GM18505 (cell line): Measurements from ENCODE around the gene GNPTAB.

ENCODE experiments used
- ATAC-seq: cut with Tn5 transposase; IDR thresholded peaks from one replicate; pipeline ENCODE4 v1.9.1; 2021; ENCODE audit not compliant: unreplicated experiment
- POLR2A ChIP-seq: IDR thresholded peaks from 4 replicates; pipeline ENCODE4 v1.6.1; 2011; ENCODE audit warnings: borderline replicate concordance; ENCODE audit not compliant: insufficient read depth, insufficient read length; ENCODE audit errors: extremely low read depth

The GNPTAB gene

GRCh38 chr12:101710288-101710687, 120.5 kb downstream of the GNPTAB start:
- ATAC-seq: no peak
- TF ChIP-seq POLR2A: no peak

GRCh38 chr12:101707131-101707782, 123.5 kb downstream of the GNPTAB start:
- TF ChIP-seq POLR2A: no peak
- ATAC-seq: no peak

GRCh38 chr12:101706403-101706802, 124.4 kb downstream of the GNPTAB start:
- no peak for ATAC-seq

GRCh38 chr12:101703487-101703886, 127.3 kb downstream of the GNPTAB start:
- no peak for ATAC-seq
- no peak for TF ChIP-seq POLR2A

More at GRCh38 chr12:101706403-101706802, 124.4 kb downstream of the GNPTAB start:
- TF ChIP-seq POLR2A: no peak

- TF ChIP-seq POLR2A: no peak
- no peak for ATAC-seq
Measured at GRCh38 chr12:101700299-101700820, 130.4 kb downstream of the GNPTAB start.

- no peak for TF ChIP-seq POLR2A
- no peak for ATAC-seq
Measured at GRCh38 chr12:101698800-101699347, 131.9 kb downstream of the GNPTAB start.

GRCh38 chr12:101697930-101698799, 132.6 kb downstream of the GNPTAB start:
- no peak for TF ChIP-seq POLR2A
- ATAC-seq: peak; percentile 35

GRCh38 chr12:101697197-101697929, 133.4 kb downstream of the GNPTAB start, which contains the start of gene CHPT1:
TSS of gene CHPT1 (plus strand) at chr12:101697640. CDS start at chr12:101697862, 222 bp downstream.
- peak; percentile 63 for ATAC-seq
- TF ChIP-seq POLR2A: peak; percentile 58

GRCh38 chr12:101696251-101697196, 134.2 kb downstream of the GNPTAB start:
- TF ChIP-seq POLR2A: no peak
- no peak for ATAC-seq

- no peak for TF ChIP-seq POLR2A
- ATAC-seq: no peak
Measured at GRCh38 chr12:101695706-101696105, 135.1 kb downstream of the GNPTAB start.
